Body of pancreas (tissue), 4 donors: Measurements from ENCODE around the gene PAWR. TPM values are rescaled to one million over a fixed set of nuclear protein-coding genes. Genes with fewer than 3 reads are reported as not detected.

Source experiments
- ATAC-seq: fragments of 150-250 bp; one replicate; pipeline ENCODE4 v1.9.1; 2016
- DNase-seq, 4 donors: peaks; one replicate each; pipeline ENCODE4 v3.0.0-alpha.2; 2019
- H3K27ac ChIP-seq, 4 donors: fragments of 200-600 bp; sonication (generic); 1 replicate in 3 of 4; 2 replicates in 1 of 4; pipeline versions ENCODE4 v1.5.1 to v1.6.1; 2016 to 2019; ENCODE audit warnings: mild to moderate bottlenecking in 1 of 4, mixed read lengths in 1 of 4, moderate library complexity in 1 of 4
- H3K27me3 ChIP-seq, 2 donors: fragments of 200-600 bp; sonication (generic); one replicate each; pipeline ENCODE4 v1.6.0; 2016; ENCODE audit warnings: mild to moderate bottlenecking in 1 of 2
- H3K36me3 ChIP-seq, 2 donors: fragments of 200-600 bp; sonication (generic); replicated peaks in 1 of 2; 2 replicates each; pipeline ENCODE4 v1.5.1; 2016; ENCODE audit warnings: low read depth in 2 of 2; ENCODE audit not compliant: insufficient read depth in 1 of 2
- H3K4me1 ChIP-seq: fragments of 200-600 bp; sonication (generic); one replicate; pipeline ENCODE4 v1.6.0; 2016
- H3K4me3 ChIP-seq, 2 donors: fragments of 200-600 bp; sonication (generic); 1 replicate in 1 of 2; 2 replicates in 1 of 2; pipeline ENCODE4 v1.5.1; 2016 to 2019
- H3K9me3 ChIP-seq, 3 donors: fragments of 200-600 bp; sonication (generic); 1 replicate in 2 of 3; 2 replicates in 1 of 3; pipeline ENCODE4 v1.5.1; 2016
- CTCF ChIP-seq, 7 experiments: fragments of 450-650 bp in 4 of 7; fragments of 200-600 bp in 3 of 7; sonication (generic) in 3 of 7; IDR thresholded peaks; one replicate each; pipeline ENCODE4 v1.5.1; 2016 to 2019; ENCODE audit warnings: antibody characterized with exemption in 7 of 7
- POLR2A ChIP-seq, 3 donors: fragments of 450-650 bp; IDR thresholded peaks; one replicate each; pipeline ENCODE4 v1.6.1; 2016; ENCODE audit warnings: antibody characterized with exemption in 3 of 3, mild to moderate bottlenecking in 2 of 3
- WGBS, 2 donors: methylation state at CpG; one replicate each; pipeline ENCODE4 v1.1.5; 2017; 5-methylcytosine and 5-hydroxymethylcytosine counted together
- intact Hi-C: fragments of 100-400 bp; cut with DNase I; formaldehyde crosslinking; loops from one replicate; pipeline ENCODE4 v1.15.1; 2023
- total RNA-seq, 2 donors: library from RNA; depleted of rRNA; stranded (reverse); fragments of >200 nt; gene quantifications; one replicate each; pipeline ENCODE4 v1.1.0, GENCODE V29; 2016

The PAWR gene
- total RNA-seq, 2 donors from 2014 or later = 19.8 to 49.0 TPM

- Histone ChIP-seq H3K36me3 (no peaks in the 10 kb centered on the region), H3K27me3 (no peaks in the 10 kb centered on the region), H3K9me3 (no peaks in the 10 kb centered on the region), H3K27ac (no peak overlapping the region), H3K4me1 (peaks cover 31% of the 10 kb centered on the region), H3K4me3 (no peak overlapping the region)
- no peak for TF ChIP-seq POLR2A (IDR thresholded peaks at IDR 0.05)
- no peak for TF ChIP-seq CTCF (IDR thresholded peaks at IDR 0.05)
- DNase-seq (no peak), ATAC-seq (no peak)
- intact Hi-C loops = no loop called here
Observed at GRCh38 chr12:79645235-79645630, 45.5 kb downstream of the PAWR start.

GRCh38 chr12:79644274-79645234, 46.2 kb downstream of the PAWR start:
- no peaks in the 10 kb centered on the region for H3K36me3 ChIP-seq
- TF ChIP-seq POLR2A (IDR thresholded peaks at IDR 0.05) (no peak), CTCF (IDR thresholded peaks at IDR 0.05) (no peak)
- H3K27ac ChIP-seq = no peak overlapping the region
- ATAC-seq = no peak
- intact Hi-C loops = no loop called here
- no peak for DNase-seq
- H3K4me1 ChIP-seq = peaks cover 31% of the 10 kb centered on the region
- no peaks in the 10 kb centered on the region for H3K27me3 ChIP-seq
- 36 to 37% methylated on average over 4 of the region's 4 CpGs for WGBS, 2 donors
- no peaks in the 10 kb centered on the region for H3K9me3 ChIP-seq
- H3K4me3 ChIP-seq = no peak overlapping the region

- TF ChIP-seq POLR2A (IDR thresholded peaks at IDR 0.05) (no peak), CTCF (IDR thresholded peaks at IDR 0.05) (no peak)
- Histone ChIP-seq H3K27ac (no peak overlapping the region), H3K27me3 (no peaks in the 10 kb centered on the region), H3K4me1 (peaks cover 29% of the 10 kb centered on the region), H3K9me3 (no peaks in the 10 kb centered on the region), H3K4me3 (no peak overlapping the region), H3K36me3 (no peaks in the 10 kb centered on the region)
- intact Hi-C loops = no loop called here
- DNase-seq = no peak
- WGBS, 2 donors = 45 to 55% methylated on average over 2 of the region's 2 CpGs
- ATAC-seq = no peak
Observed at GRCh38 chr12:79643821-79644220, 46.9 kb downstream of the PAWR start.

GRCh38 chr12:79638490-79638889, 52.3 kb downstream of the PAWR start:
- Histone ChIP-seq H3K4me3 (no peak overlapping the region), H3K4me1 (peaks cover 6% of the 10 kb centered on the region), H3K9me3 (no peaks in the 10 kb centered on the region), H3K27ac (no peak overlapping the region), H3K27me3 (no peaks in the 10 kb centered on the region), H3K36me3 (no peaks in the 10 kb centered on the region)
- ATAC-seq (no peak), DNase-seq (no peak)
- WGBS, 2 donors = 53 to 58% methylated on average over 2 of the region's 2 CpGs
- intact Hi-C loops = no loop called here
- no peak for TF ChIP-seq CTCF (IDR thresholded peaks at IDR 0.05)
- no peak for TF ChIP-seq POLR2A (IDR thresholded peaks at IDR 0.05)

- H3K27me3 ChIP-seq = no peaks in the 10 kb centered on the region
- 88 to 93% methylated on average over 2 of the region's 2 CpGs for WGBS, 2 donors
- no peaks in the 10 kb centered on the region for H3K36me3 ChIP-seq
Observed at GRCh38 chr12:79637093-79637492, 53.7 kb downstream of the PAWR start.

More at GRCh38 chr12:79637093-79637492, 53.7 kb downstream of the PAWR start:
- no peak overlapping the region for H3K4me3 ChIP-seq
- DNase-seq (no peak), ATAC-seq (no peak)
- intact Hi-C loops = no loop called here
- H3K9me3 ChIP-seq = no peaks in the 10 kb centered on the region
- no peak for TF ChIP-seq POLR2A (IDR thresholded peaks at IDR 0.05)
- no peak for TF ChIP-seq CTCF (IDR thresholded peaks at IDR 0.05)
- H3K27ac ChIP-seq = no peak overlapping the region
- H3K4me1 ChIP-seq = peaks cover 4% of the 10 kb centered on the region
